GM13976 (cell line): ENCODE measurements around the gene DDRGK1.
"Not testable (repeated sequence)": the region's sequence is repeated elsewhere in the genome, so short reads cannot be mapped to it uniquely, and the experiment has no call there.

ENCODE experiments used
- DNase-seq: peaks from one replicate; pipeline ENCODE4 v3.0.0; 2012; ENCODE audit warnings: low spot score
- in situ Hi-C: fragments of 300-500 bp; cut with MboI; formaldehyde crosslinking; loops from one replicate; pipeline ENCODE4 v1.12.0; 2022; ENCODE audit warnings: low sequenced_read_pairs, mixed read lengths, inconsistent platforms; ENCODE audit not compliant: unreplicated experiment
- TF ChIP-seq, protein P1 (sequence below): IDR thresholded peaks from 2 replicates; pipeline ENCODE4 v1.5.1; 2012; ENCODE audit warnings: borderline replicate concordance, mild to moderate bottlenecking; ENCODE audit not compliant: insufficient read depth; ENCODE audit errors: extremely low read depth, missing control alignments, control extremely low read depth

Gene DDRGK1

GRCh38 chr20:3193806-3194616 is 10.5 kb downstream of the DDRGK1 start:
- TF ChIP-seq, protein P1, sequence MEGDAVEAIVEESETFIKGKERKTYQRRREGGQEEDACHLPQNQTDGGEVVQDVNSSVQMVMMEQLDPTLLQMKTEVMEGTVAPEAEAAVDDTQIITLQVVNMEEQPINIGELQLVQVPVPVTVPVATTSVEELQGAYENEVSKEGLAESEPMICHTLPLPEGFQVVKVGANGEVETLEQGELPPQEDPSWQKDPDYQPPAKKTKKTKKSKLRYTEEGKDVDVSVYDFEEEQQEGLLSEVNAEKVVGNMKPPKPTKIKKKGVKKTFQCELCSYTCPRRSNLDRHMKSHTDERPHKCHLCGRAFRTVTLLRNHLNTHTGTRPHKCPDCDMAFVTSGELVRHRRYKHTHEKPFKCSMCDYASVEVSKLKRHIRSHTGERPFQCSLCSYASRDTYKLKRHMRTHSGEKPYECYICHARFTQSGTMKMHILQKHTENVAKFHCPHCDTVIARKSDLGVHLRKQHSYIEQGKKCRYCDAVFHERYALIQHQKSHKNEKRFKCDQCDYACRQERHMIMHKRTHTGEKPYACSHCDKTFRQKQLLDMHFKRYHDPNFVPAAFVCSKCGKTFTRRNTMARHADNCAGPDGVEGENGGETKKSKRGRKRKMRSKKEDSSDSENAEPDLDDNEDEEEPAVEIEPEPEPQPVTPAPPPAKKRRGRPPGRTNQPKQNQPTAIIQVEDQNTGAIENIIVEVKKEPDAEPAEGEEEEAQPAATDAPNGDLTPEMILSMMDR, result no peak
- DNase-seq, result no peak
- in situ Hi-C loops, result no loop called here

DNA sequence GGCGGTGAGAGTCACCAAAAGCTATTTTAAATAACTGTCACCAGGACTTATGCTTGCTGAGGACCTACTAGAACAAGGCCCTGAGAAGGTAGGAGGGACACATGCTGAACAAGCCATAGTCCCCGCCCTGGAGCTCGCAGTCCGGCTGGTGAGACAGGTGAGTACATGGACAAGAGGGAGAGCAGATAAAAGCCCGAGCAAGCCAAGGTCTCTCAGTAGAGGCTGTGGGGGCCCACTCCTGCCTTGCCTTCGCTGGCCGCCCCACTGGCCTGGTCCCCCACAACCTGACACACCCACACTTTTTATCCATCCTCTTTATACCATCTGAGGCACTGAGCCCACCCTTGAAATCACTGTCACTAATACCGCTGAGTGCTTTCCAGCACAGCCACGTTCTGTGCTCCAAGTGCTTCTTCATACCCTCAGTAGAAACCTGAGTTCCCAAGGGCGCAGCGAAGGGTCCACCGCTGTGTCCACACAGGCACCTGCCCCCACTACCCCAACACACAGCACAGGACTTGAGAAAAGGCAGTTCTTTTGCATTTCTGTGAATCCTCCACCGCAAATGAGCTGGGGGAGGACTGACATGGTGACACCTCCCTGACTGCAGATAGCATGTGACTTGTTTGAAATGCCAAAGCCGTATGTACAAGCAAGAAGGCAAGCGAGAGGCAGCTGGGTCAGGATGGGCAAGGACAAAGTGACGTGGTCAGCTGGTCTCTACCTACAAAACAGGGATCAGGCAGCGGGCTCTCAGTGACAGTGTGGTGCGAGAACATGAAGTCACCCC is 12.1 kb downstream of the DDRGK1 start:
- no peak for DNase-seq
- TF ChIP-seq, protein P1, result no peak
- in situ Hi-C loops, result no loop called here

DNA sequence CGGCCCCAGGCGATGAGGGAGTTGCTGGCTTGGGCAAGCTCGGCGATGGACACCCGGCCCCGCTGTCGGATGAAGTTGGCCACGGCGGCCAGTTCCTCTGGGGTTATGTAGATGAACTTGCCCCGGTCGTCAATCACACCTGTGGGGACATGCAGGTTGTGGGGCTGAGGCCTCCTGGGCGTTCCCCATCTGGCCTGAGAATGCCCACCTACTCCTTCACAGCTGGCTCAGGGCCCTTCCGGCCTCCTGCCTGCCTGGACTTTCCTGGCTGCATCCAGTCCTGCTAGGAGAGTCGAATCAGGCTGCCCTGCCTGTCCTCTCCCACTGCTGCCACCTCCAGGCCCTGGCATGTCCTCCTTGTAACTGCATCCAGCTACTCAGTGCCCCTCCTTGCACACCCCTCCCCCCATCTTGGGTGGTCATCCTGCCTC is 13.8 kb downstream of the DDRGK1 start:
- TF ChIP-seq, protein P1, result no peak
- no peak for DNase-seq

DNA sequence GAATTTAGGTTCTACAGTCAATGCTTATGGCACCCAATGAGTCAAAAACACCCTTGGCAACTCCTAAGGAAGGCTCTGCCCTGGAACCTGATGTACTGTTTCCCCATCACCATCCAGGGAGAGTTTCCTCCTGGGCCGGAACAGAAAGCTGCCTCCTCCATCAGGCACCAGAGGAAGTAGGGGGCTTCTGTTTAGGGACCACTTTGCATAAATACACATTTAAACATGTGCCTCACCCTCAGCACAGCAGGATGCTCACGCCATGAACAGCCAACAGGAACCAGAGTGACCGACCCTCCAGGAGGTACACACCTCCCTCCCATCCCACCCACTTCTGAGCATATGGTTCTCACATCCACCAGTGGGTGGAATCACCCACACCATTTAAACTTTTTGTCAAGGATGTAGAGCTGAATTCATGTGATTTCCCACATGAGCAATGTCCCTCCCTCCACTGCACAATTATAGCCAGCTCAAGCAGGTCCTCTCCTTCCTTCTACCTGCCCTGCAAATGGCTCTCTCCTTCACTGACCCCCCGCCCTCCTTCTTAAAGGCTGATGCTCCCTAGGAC is 14.8 kb downstream of the DDRGK1 start:
- TF ChIP-seq, protein P1, result no peak
- DNase-seq, result no peak
- in situ Hi-C loops, result no loop called here

More for the DNA sequence above, 13.8 kb downstream of the DDRGK1 start:
- in situ Hi-C loops, result no loop called here

GRCh38 chr20:3188823-3189413 is 15.6 kb downstream of the DDRGK1 start:
- TF ChIP-seq, protein P1, result no peak
- in situ Hi-C loops, result no loop called here
- DNase-seq, result no peak

- in situ Hi-C loops, result not testable (repeated sequence)
These were observed 16.6 kb downstream of the DDRGK1 start for GRCh38 chr20:3187861-3188260.

More at GRCh38 chr20:3187861-3188260, 16.6 kb downstream of the DDRGK1 start:
- not testable (repeated sequence) for DNase-seq
